HG03558 (cell line): ENCODE data around the gene FABP6.
"Not testable (repeated sequence)": the region's sequence is repeated elsewhere in the genome, so short reads cannot be mapped to it uniquely, and the experiment has no call there.

Source experiments
- ATAC-seq: cut with Tn5 transposase; IDR thresholded peaks from one replicate; pipeline ENCODE4 v1.9.1; 2021; ENCODE audit warnings: moderate number of reproducible peaks; ENCODE audit not compliant: unreplicated experiment; ENCODE audit errors: extremely low read depth

The FABP6 gene

DNA sequence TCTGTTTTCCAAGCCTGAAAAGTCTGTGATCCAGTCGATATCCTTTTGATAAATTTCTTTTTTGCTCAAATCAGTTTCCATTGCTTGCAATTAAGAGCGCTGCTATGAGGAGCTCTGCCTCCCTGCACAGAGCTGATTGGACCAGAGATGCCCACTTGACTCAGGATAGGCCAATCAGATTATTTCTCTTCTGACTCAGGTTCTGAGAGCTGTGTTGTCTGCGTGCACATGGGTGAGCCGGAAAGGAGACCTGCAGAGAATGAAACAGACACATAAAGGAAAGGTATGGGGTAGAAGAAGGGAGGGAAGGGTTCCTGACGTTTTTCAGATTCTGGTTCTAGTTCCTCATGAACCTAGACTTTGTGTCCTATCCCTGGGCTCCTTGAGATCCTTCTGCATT, 15.8 kb upstream of the FABP6 start:
- no peak for ATAC-seq

DNA sequence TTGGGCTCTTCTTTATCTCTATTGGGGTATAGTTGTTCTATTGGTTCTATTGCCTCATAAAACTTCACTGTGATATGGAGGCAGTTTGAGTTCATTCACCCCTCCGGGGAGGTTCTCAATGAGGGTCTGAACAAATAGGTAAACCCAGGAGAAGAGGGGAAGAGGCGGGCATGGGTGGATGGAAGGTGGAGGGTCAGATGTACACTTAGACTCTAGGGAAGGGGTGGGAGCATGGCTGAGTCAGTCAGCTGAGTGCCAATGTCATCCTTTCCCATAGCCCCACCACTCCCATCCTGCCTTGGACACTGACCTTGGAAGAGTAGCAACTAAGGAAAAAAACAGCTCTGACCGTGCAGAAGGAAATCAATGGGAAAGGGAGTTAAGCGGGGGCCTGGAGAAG, 9.9 kb upstream of the FABP6 start:
- no peak for ATAC-seq

DNA sequence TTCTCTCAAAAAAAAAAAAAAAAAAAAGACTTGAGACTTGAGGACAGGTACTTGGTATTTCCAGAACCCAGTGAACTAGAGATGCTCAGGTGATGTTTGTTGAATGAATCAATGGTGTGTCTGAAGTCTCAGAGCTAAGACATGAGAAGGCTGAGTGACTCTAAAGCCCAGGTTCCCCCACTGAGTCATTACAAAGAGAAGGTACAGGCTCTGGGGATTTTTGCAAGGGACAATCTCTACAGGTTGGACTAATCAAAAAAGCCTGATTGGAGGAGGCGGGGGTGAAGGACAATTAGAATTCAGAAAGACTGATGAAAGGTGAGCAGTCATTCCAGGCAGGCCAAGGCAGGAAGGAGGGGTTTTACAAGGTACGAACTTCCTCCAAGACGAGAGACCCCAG, 8.2 kb upstream of the FABP6 start:
- ATAC-seq = no peak

DNA sequence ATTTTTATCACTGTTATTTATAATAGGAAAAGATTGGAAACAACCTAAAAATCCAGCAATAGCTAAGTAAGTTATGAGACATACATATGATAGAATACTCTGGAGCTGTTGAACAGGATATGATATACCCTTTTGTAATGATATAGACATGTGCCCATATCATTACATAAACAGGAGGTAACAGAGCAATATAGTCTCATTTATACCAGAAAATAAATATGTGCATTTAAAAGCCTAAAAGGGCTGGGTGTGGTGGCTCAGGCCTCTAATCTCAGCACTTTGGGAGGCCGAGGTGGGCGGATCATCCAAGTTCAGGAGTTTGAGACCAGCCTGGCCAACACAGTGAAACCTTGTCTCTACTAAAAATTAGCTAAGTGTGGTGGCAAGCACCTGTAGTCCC, 2.3 kb upstream of the FABP6 start:
- ATAC-seq = no peak

DNA sequence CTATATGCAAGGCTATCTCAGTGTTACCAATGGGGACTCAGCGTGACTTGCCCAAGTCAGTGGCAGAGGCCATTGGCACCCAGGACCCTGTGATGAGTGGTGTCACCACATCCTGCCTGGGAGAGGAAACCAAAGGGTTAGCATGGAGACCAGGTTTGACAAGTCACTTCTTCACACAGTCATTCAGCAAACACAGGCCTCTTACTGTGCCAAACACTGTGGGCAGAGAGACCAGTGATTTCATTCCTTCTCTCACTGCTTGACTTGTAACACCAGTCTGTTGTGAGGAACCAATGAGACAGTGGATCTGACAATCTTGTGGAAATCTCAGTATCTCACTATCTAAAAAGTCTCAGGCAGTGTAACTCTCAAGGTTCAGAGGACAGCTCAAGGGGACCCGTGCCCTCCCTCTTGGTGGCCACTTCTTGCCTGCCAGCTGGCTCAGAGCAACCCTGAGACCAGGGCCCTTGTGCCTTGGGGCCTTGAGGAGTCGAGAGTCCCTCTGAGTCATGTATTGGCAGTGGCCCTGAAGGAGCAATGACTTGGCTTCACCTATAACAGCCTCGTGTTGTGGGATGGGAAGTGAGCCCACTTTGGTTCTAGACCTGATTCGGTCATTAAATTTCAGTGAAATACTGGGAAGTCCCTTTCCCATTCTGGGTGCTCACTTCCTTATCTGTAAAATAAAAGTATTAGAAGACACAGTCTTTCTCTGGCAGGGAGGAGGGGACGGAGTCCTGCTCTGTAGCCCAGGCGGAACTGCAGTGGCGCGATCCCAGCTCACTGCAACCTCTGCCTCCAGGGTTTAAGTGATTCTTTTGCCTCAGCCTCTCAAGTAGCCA, 1.6 kb downstream of the FABP6 start:
- no peak for ATAC-seq

DNA sequence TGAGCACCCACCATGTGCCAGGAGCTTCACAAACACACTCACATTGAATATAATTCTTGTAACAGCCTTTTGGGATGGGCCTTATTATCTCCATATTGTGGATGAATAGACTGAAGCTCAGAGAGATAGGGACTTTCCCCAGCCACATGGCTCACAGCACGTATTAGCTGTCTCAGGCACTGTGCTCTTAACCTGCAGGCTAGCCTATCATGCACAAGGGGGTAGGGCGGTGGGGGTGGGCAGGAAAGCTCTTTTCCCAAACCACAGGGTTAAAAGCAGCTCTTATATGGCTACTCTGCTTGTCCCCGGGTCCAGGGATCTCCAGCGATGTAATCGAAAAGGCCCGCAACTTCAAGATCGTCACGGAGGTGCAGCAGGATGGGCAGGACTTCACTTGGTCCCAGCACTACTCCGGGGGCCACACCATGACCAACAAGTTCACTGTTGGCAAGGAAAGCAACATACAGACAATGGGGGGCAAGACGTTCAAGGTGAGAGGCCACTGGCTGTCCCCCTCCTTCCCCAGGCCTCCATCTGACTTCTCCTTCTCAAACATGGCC, 2.6 kb downstream of the FABP6 start:
- ATAC-seq = no peak

DNA sequence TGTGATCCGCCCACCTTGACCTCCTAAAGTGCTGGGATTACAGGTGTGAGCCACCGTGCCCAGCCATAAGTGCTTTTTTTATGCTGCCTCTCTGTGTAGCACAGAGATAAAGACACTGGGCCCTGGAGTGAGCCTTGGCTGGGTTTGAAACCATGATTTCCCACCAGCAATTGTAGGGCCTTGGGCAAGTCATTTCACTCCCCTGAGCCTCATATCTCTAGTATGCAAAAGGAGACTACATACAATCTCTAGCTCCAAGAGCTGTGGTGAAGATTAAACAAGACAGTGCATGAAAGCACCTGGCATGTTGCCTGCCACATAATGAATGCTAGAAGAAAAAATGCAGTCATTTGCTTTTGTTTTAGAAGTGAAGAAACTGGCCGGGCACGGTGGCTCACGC, 3.9 kb downstream of the FABP6 start:
- ATAC-seq = no peak

DNA sequence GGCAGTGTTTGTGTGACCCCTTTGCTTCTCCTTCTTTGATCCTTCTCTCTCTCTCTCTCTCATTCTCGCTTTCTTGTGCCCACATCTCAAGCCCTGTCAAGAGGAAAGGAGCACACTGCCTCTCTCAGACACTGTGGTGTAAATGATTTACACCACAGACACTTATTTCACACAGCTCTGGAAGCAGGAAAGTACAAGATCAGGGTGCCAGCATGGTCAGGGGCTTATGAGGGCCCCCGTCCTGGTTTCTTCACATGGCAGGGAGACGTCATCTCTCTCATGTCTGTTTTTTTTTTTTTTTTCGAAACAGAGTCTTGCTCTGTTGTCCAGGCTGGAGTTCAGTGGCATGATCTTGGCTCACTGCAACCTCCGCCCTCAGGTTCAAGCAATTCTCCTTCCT, 6.4 kb downstream of the FABP6 start:
- no peak for ATAC-seq

DNA sequence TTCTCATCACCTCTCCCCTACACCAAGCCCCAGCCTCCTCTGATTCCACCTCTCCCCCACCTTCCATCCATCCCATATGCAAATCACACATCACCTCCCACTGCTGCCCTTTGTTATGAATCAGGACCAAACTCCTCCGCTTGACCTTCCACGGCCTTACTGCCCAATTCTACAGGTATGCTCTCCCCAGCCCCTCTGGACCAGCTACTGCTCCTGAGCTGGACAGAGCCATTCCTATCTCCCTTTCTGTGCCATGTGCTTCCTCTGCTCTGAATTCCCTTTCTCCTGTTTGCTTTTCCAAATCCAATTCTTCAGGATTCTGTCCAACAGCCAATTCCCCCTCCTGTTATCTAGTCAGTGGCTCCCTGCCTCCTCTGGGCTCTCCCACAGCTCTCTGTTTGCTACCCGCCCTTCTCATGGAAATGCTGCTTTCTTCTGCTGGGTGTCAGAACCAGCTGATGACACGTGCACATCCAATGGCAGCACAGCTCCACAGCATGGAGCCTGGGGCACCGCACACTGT, 8.3 kb downstream of the FABP6 start:
- no peak for ATAC-seq

DNA sequence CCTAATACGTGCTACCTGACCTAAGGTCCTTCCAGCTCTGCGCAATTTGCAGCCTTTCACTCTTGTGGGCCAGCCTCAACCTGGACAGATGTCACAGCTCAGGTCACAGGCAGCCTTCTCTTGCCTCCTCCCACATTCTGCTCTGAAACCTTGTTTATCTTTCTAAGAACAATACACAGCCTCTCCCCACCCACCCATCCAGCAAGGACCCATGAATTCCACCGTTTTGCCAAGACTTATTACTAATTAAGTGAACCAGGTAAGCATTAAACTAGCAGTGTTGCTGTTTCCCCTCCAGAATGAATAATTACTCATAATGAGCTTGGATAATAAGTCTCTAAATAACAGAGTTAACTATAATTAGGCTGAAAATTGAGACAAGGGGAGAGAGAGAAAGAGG, 11.0 kb downstream of the FABP6 start:
- no peak for ATAC-seq

DNA sequence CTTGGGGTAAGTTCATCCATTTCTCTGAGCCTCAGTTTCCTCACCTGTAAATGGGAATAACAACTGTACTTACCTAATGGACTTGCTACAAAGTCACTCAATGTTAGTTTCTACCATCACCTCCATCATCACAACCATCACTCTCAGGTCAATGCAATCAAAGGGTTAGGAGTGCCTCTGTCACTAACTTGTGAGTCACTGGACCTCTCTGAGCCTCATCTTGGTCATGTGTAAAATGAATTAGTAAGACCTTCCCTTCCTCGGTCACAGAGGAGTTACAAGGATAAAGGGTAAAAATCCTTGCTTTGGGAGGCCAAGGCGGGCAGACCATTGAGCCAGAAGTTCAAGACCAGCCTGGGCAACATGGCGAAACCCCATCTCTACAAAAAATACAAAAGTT, 12.8 kb downstream of the FABP6 start:
- ATAC-seq = no peak

DNA sequence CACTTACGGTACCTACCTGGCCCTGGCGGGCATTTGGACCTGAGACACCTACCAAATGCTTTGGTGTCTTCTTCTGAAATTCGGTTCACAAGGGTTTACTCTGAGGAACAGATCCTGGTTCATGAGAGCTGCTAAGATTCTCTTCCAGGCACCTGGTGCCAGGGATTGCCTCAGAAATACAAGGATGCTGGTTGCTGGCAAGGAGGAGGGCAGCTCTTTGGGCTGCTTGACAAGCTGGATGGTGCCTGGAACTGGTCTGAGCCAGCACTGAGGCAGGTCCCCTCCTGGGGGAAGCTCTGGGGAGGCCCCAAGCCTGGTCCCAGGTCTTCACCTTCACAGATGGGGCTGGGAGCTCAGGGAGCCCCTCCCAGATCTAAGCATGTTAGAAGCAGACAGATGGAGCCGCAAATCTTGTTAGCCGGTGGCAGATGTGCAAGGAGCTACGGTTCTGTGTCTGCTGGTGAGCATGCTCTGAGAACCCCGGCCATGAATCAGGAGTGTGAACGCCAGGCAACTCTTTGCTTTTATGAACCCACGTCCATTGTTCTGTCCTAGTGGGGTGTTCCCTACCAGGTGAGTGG, 16.3 kb downstream of the FABP6 start:
- no peak for ATAC-seq

DNA sequence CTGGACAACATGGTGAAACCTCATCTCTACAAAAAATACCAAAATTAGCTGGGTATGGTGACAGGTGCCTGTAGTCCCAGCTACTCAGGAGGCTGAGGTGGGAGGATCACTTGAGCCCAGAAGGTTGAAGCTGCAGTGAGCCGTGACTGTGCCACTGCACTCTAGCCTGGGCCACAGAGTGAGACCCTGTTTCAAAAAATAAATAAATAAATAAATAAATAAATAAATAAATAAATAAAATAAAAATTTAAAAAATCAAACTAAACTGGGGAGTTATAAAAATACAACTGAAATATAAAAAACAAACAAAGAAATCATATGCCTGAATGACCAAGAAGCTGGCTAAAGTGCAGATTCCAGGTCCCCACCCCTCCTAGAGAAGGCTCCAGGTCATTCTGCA, 20.3 kb downstream of the FABP6 start:
- ATAC-seq = not testable (repeated sequence)

DNA sequence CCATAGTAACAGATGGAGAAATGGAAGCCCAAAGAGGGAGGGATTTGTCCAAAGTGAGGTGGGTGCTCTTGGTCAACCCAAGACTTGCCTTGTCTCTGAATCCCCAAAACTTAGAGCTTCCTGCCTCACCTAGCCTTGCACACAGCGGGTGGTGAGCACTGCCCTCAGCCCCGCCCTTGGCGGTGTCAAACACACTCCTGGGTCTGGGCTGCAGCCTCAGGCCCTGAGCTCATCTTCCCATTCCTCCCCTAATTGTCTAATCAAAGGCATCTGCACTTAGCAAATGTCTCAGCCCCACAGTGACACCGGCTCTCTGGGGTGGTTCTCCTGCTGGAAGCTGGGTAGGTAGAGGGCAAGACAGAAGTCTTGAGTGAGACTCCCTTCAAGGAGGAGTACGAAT, 20.9 kb downstream of the FABP6 start:
- no peak for ATAC-seq

DNA sequence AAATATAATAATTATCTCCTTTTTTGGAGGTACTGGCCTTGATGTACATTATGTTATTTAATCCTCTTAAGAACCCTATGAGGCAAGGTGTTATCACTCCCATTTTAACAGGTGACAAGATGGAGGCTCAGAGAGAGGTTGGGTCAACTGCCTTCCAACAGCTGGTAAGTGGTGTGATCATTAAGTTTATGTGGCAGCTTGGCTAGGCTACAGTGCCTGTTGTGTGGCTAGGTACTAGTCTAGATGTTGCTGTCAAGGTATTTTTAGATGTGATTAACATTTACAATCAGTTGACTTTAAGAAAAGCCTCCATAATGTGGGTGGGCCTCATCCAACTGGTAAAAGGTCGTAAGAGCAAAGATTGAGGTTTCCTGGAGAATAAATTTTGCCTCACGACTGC, 21.5 kb downstream of the FABP6 start:
- no peak for ATAC-seq

DNA sequence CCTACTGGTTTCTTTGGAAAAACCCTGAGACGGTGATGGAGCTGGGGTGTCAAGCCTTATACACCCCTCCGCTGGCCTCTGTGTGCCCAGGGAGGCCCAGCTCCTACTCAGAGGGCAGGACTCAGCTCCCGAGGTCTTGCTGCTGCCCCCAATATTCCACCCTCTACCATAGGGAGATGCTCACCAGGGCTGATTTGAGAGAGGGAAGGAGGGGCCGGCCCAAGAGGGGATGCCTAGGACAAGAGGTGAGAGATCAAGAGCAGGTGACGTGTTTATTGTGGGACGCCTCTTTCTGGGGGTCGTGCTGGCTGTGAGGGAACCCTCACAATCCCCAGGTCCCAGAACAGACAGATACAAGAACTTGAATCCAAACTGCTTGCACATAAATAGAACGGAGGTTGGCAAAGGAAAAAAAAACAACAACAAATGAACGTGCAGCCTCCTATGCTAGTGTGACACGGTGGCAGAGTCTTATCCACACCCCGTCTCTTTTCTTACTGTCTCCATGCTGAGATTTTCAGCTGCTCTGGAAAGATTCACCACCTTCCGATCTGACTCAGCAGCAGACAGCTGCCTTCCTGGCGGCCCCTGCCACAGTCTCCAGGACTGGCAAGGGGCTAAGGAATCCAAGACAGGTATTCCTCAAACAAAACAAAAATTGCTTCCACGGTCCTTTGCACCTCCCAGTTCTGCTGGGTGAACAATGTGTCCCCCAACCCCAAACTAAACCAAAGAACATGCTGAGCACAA, 22.3 kb downstream of the FABP6 start:
- ATAC-seq = no peak

DNA sequence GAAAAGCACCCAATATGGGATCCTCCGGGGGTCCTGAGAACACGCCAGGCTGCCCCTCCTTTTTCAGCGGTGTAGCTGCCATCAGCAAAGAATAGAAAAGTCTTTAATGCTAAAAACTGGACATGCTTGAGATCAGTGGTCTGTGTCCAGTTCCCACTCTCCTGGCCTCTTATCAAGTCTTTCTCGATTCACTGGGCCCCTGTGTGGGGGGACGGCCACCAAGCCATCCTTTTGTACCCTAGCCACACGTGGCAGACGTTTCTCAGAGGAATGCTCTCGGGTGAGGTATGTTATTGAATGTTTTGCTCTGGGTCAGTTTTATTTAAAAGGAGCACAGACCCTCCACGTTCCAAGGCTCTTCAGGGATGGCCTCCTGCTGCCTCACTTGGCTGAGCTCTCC, 23.6 kb downstream of the FABP6 start:
- ATAC-seq = no peak

DNA sequence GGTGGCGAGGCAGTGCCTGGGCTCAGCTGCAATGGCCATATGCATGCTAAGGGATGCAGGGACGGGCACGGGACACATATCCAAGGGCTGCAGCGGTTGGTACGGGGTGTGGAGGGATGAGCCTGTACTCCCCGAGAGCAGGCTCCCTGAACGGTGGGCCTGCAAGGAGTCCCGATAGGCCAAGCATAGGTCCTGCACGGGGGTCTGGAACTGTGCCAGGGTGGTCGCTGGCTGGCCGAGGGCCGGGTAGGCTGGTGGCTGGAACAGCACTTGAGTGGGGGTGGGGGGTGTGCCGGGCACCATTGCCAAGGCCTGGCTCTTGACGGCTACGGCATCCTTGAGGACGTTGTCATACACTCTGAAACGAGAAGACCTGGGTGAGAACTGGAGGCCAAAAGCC, 24.1 kb downstream of the FABP6 start:
- no peak for ATAC-seq

DNA sequence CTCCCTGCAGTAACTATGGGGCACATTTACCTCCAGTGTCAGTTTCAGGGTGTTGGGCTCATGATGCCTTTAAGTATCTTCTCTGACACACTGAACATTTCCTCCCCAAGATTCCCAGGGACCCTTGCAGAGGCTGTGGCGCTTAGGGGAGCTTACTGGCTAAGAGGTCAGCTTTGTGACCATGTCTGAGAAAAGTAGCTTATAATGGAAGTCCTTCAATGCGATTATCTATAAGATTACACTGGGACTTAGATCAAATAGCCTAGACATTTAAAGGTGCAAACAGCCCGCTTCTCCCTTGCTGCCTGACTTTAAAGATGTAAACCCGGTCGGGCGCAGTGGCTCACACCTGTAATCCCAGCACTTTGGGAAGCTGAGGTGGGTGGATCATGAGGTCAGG, 25.4 kb downstream of the FABP6 start:
- no peak for ATAC-seq

DNA sequence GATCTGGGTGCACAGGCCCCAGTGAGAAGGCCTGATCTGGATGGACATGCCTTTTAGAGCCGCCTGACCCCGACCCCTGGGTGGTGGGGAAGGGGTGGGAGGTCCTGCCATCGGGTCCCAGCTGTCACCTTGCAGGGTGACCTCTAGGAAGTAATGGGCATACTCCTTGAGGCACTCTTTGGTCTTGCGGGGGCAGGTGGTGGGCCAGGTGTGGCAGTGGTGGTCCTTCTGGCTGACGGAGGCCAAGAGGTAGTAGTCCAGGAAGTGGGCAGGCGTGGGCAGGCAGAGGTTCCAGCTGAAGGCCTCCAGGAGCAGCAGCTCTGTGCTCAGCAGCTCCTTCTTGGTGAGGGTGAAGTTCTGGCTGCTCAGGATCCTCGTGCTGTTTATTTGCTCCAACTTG, 30.0 kb downstream of the FABP6 start:
- no peak for ATAC-seq
